Left lung (tissue), 10 donors: ENCODE results near the gene ANO2. TPM values are rescaled to one million over a fixed set of nuclear protein-coding genes. Genes with fewer than 3 reads are reported as not detected.

Source experiments
- ATAC-seq: fragments of 200-7000 bp; cut with Tn5 transposase; one replicate; pipeline ENCODE4 v1.9.1; 2020; ENCODE audit warnings: moderate library complexity
- DNase-seq, 4 donors: peaks; one replicate each; pipeline ENCODE4 v3.0.0-alpha.2; 2013 to 2020
- H3K27ac ChIP-seq, 2 donors: fragments of 200-600 bp; sonication (generic) in 1 of 2; one replicate each; pipeline versions ENCODE4 v1.5.0 to v1.8.0; 2020 to 2021
- H3K27me3 ChIP-seq, 2 donors: fragments of 200-600 bp; sonication (generic) in 1 of 2; one replicate each; pipeline versions ENCODE4 v1.5.0 to v1.8.0; 2020 to 2021
- H3K36me3 ChIP-seq, 2 donors: fragments of 200-600 bp; sonication (generic) in 1 of 2; one replicate each; pipeline versions ENCODE4 v1.5.0 to v1.8.0; 2020 to 2021
- H3K4me1 ChIP-seq, 2 donors: fragments of 200-600 bp; one replicate each; pipeline ENCODE4 v1.8.0; 2021
- H3K4me3 ChIP-seq, 2 donors: fragments of 200-600 bp; sonication (generic) in 1 of 2; one replicate each; pipeline versions ENCODE4 v1.5.0 to v1.8.0; 2020 to 2021; ENCODE audit warnings: mild to moderate bottlenecking in 1 of 2
- H3K9me3 ChIP-seq, 2 donors: fragments of 200-600 bp; sonication (generic) in 1 of 2; one replicate each; pipeline versions ENCODE4 v1.5.0 to v1.8.0; 2020 to 2021
- intact Hi-C, 2 donors: fragments of 100-400 bp; cut with DNase I; formaldehyde crosslinking; loops; one replicate each; pipeline versions ENCODE4 v1.11.2 to v1.14.2; 2022
- polyA plus RNA-seq, 6 donors: library from polyadenylated mRNA; unstranded; fragments of 120-200 nt; gene quantifications; one replicate each; pipeline ENCODE4 v1.2.1, GENCODE V29; 2013; ENCODE audit not compliant: insufficient read length in 6 of 6
- total RNA-seq, 2 donors: library from RNA; stranded (reverse); fragmentation: NEBNext Ultra II Directional; extraction: Animal tissue kit (Norgen Biotek cat#: 25700); gene quantifications; one replicate each; pipeline ENCODE4 v1.2.1, GENCODE V29; 2021
- TF ChIP-seq, protein P1 (sequence below), 2 donors: fragments of 200-600 bp; sonication (generic) in 1 of 2; IDR thresholded peaks; one replicate each; pipeline versions ENCODE4 v1.5.0 to v1.8.0; 2021; ENCODE audit warnings: antibody characterized with exemption in 2 of 2
- donor health status: DM: no; HTN: yes; CAD: no.
- donor health status: DM: no; HTN: no; CAD: no.

The ANO2 gene
- total and polyA plus RNA-seq, 8 donors, result 3.4 to 10.5 (median 6.1) TPM

DNA sequence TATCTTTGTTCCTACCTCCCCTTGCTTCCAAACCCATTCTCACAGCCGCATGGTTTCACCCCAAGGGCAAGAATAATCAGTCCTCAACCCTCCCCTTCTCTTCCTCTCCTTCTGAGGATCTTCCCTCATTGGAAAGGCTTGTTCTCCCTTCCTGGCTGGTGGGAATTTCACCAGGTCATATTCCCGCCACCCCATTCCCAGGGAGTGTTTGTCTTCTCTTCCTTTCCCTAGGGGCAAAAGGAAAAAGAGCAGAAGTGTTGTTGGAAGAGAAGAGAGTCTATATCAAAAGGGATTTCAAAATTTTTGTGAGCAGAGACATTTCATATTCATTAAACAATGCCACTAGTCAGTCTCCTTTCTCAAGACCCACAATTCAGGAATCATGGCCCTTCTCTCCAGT is 176.9 kb downstream of the ANO2 start:
- no peak for DNase-seq
- no peaks in the 10 kb centered on the region for H3K36me3 ChIP-seq
- ATAC-seq, result no peak

DNA sequence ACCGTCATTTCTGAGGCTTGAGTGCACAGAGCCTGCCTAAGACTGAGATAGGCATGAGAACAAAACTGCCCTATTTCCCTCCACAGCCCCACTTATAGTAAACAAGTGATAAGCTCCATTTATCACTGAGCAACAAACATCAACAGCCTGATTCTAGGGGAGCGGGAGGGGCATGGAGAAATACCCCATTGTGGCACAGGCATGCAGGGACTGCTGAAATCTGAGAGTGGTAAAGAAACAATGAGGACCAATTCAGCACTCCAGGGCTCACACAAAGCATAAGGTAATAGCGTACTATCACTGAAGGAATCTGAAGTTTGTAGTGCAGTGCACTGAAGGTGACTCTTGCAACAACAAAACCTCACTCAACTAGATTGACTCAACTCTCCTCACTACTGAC is 186.7 kb downstream of the ANO2 start:
- Histone ChIP-seq H3K36me3 (no peaks in the 10 kb centered on the region), H3K4me1 (no peaks in the 10 kb centered on the region), H3K9me3 (no peaks in the 10 kb centered on the region), H3K27me3 (peaks cover 5 to 14% of the 10 kb centered on the region in 2 donors), H3K27ac (no peak overlapping the region), H3K4me3 (no peak overlapping the region)
- ATAC-seq (no peak), DNase-seq (no peak)
- intact Hi-C loops, result no loop called here
- TF ChIP-seq, protein P1, sequence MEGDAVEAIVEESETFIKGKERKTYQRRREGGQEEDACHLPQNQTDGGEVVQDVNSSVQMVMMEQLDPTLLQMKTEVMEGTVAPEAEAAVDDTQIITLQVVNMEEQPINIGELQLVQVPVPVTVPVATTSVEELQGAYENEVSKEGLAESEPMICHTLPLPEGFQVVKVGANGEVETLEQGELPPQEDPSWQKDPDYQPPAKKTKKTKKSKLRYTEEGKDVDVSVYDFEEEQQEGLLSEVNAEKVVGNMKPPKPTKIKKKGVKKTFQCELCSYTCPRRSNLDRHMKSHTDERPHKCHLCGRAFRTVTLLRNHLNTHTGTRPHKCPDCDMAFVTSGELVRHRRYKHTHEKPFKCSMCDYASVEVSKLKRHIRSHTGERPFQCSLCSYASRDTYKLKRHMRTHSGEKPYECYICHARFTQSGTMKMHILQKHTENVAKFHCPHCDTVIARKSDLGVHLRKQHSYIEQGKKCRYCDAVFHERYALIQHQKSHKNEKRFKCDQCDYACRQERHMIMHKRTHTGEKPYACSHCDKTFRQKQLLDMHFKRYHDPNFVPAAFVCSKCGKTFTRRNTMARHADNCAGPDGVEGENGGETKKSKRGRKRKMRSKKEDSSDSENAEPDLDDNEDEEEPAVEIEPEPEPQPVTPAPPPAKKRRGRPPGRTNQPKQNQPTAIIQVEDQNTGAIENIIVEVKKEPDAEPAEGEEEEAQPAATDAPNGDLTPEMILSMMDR (IDR thresholded peaks at IDR 0.05), result no peak

More for the DNA sequence above, 176.9 kb downstream of the ANO2 start:
- intact Hi-C loops, result no loop called here
- peaks cover 0 to 2% of the 10 kb centered on the region in 2 donors for H3K9me3 ChIP-seq
- H3K27me3 ChIP-seq, result no peaks in the 10 kb centered on the region
- H3K4me1 ChIP-seq, result peaks cover 4 to 10% of the 10 kb centered on the region in 2 donors
- H3K4me3 ChIP-seq, result no peak overlapping the region
- TF ChIP-seq, protein P1 (IDR thresholded peaks at IDR 0.05), result no peak
- H3K27ac ChIP-seq, result no peak overlapping the region

DNA sequence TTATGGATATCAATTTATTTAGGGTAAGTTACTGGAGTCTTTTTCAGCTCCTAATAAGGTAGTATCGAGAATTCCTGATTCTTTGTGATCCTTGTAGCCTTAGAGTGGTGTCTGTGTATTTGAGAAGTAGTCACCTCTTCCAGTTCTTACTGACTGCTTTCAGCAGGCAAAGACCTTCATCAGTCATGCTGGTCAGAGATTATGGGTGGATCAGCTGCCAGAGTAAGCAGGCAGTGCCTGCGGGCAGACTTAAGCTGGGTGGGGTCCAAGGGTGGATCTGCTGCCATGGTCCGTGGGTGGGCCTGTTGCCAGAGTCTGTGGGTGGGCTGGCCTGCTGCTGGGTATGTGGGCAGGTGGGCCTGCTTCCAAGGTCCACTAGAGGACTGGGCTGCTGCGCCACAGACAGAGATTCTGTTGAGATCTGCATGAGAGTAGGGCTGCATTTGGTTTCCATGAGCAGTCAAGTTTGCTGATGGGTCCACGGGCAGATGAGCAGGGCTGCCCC is 188.7 kb downstream of the ANO2 start:
- Histone ChIP-seq H3K27me3 (peaks cover 5 to 14% of the 10 kb centered on the region in 2 donors), H3K4me1 (no peaks in the 10 kb centered on the region), H3K9me3 (no peaks in the 10 kb centered on the region), H3K27ac (no peak overlapping the region), H3K4me3 (no peak overlapping the region), H3K36me3 (no peaks in the 10 kb centered on the region)
- ATAC-seq, result no peak
- intact Hi-C loops, result no loop called here
- no peak for DNase-seq
- TF ChIP-seq, protein P1 (IDR thresholded peaks at IDR 0.05), result no peak

DNA sequence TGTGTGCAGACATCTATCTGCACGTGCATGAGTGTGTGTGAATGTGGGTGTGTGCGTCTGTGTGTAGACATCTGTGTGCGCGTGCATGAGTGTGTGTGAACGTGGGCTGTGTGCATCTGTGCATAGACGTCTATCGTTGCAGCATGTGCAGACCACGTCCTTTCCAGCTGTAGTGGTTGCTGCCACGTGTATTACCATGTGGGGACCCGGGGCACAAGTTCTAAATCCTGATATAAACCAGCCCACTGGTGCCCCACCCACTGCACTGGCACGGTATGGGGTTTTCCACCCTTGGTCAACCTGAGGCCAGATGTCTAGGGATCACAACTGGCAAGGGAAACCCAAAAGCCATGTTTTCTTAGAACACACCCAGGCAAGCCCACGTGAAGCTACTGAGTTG is 197.0 kb downstream of the ANO2 start:
- Histone ChIP-seq H3K4me3 (no peak overlapping the region), H3K4me1 (no peaks in the 10 kb centered on the region), H3K36me3 (no peaks in the 10 kb centered on the region), H3K9me3 (no peaks in the 10 kb centered on the region), H3K27me3 (no peaks in the 10 kb centered on the region), H3K27ac (no peak overlapping the region)
- DNase-seq (no peak), ATAC-seq (no peak)
- intact Hi-C loops, result no loop called here
- TF ChIP-seq, protein P1 (IDR thresholded peaks at IDR 0.05), result no peak

DNA sequence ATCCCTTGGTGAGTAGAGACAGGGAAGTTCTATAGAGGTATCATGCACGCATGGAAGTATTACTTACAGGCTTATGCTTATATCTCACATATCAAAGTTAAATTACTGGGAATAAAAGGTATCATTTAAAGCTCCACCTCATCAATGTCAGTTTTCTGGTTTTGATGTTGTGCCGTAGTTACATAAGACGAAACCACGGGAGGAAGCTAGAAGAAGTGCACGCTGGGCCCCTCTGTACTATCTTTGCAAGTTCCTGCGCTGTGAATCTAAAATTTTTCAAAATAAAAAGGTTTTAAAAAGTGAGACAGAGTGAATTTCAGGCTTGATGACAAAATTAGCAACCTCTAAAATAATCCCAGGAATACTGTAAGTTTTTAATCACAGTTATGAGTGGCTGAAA is 198.1 kb downstream of the ANO2 start:
- ATAC-seq (no peak), DNase-seq (no peak)
- intact Hi-C loops, result no loop called here
- Histone ChIP-seq H3K9me3 (no peaks in the 10 kb centered on the region), H3K27me3 (no peaks in the 10 kb centered on the region), H3K4me1 (no peaks in the 10 kb centered on the region), H3K36me3 (no peaks in the 10 kb centered on the region), H3K4me3 (no peak overlapping the region), H3K27ac (no peak overlapping the region)
- TF ChIP-seq, protein P1 (IDR thresholded peaks at IDR 0.05), result no peak
